OCI-LY7 (cell line): ENCODE data around the gene DHX9. TPM values are rescaled to one million over a fixed set of nuclear protein-coding genes. Genes with fewer than 3 reads are reported as not detected.

ENCODE experiments used
- BruUV-seq: library from RNA; stranded (reverse); fragments of 400-500 nt; replicated peaks from 2 replicates; lab custom pipeline; 2021; lab: Mats Ljungman, UMichigan
- CTCF ChIA-PET: fragments of 300-600 bp; sonication (Branson Sonifier 250); formaldehyde crosslinking; loops from one replicate; lab custom pipeline; 2022; ENCODE audit warnings: antibody characterized with exemption; ENCODE audit not compliant: unreplicated experiment; lab: Charles Lee
- POLR2A ChIA-PET: fragments of 300-600 bp; sonication (Branson Sonifier 250); formaldehyde crosslinking; loops from one replicate; lab custom pipeline; 2022; ENCODE audit warnings: antibody characterized with exemption; lab: Charles Lee
- DNase-seq: peaks from one replicate; pipeline ENCODE4 v3.0.0-alpha.2; 2015; ENCODE audit warnings: low spot score
- H2AFZ ChIP-seq: fragments of 200-600 bp; sonication (generic), shearing (Covaris generic); 2 replicates; pipeline ENCODE4 v1.6.1; 2014; ENCODE audit warnings: mild to moderate bottlenecking, antibody characterized with exemption, low read length, moderate library complexity
- H3K27ac ChIP-seq: fragments of 200-600 bp; sonication (generic); 2 replicates; pipeline ENCODE4 v1.5.1; 2014; ENCODE audit warnings: mixed run types, low read depth, mild to moderate bottlenecking, moderate library complexity, low read length, inconsistent platforms; ENCODE audit not compliant: poor library complexity, severe bottlenecking
- H3K36me3 ChIP-seq: fragments of 200-600 bp; sonication (generic); 2 replicates; pipeline ENCODE4 v1.6.1; 2014; ENCODE audit warnings: mild to moderate bottlenecking, antibody characterized with exemption, low read length, moderate library complexity, mixed read lengths; ENCODE audit not compliant: insufficient read depth
- H3K4me1 ChIP-seq: fragments of 200-600 bp; sonication (generic); 2 replicates; pipeline ENCODE4 v1.5.1; 2014; ENCODE audit warnings: mild to moderate bottlenecking, low read length; ENCODE audit not compliant: insufficient read depth, poor library complexity, severe bottlenecking
- H3K4me2 ChIP-seq: fragments of 200-600 bp; sonication (generic); 2 replicates; pipeline ENCODE4 v1.6.1; 2014; ENCODE audit warnings: mild to moderate bottlenecking, low read length
- H3K4me3 ChIP-seq: fragments of 200-600 bp; sonication (generic); 2 replicates; pipeline ENCODE4 v1.5.1; 2014; ENCODE audit warnings: mild to moderate bottlenecking, low read depth, low read length; ENCODE audit not compliant: poor library complexity, severe bottlenecking
- H3K79me2 ChIP-seq: fragments of 200-600 bp; sonication (generic); 2 replicates; pipeline ENCODE4 v1.6.1; 2016; ENCODE audit warnings: low read depth, mild to moderate bottlenecking, low read length, moderate library complexity, mixed read lengths; ENCODE audit not compliant: insufficient read depth
- H3K9me2 ChIP-seq: fragments of 200-600 bp; sonication (generic); 2 replicates; pipeline ENCODE4 v1.6.1; 2016; ENCODE audit warnings: mild to moderate bottlenecking, low read length, mixed read lengths; ENCODE audit not compliant: insufficient read depth
- H3K9me3 ChIP-seq: fragments of 200-600 bp; sonication (generic); 2 replicates; pipeline ENCODE4 v1.6.1; 2014; ENCODE audit warnings: mild to moderate bottlenecking, mixed run types, low read length, mixed read lengths
- H4K20me1 ChIP-seq: fragments of 200-600 bp; sonication (generic); 2 replicates; pipeline ENCODE4 v1.6.1; 2014; ENCODE audit warnings: mild to moderate bottlenecking, antibody characterized with exemption, low read length, moderate library complexity, mixed read lengths; ENCODE audit not compliant: insufficient read depth
- CTCF ChIP-seq: fragments of 200-600 bp; sonication (generic); conservative IDR thresholded peaks from 2 replicates; pipeline ENCODE4 v1.5.1; 2014; ENCODE audit warnings: mild to moderate bottlenecking, antibody characterized with exemption, low read length, moderate library complexity, mixed read lengths
- EZH2phosphoT487 ChIP-seq: fragments of 200-600 bp; sonication (generic); IDR thresholded peaks from 2 replicates; pipeline ENCODE4 v1.6.1; 2018; ENCODE audit warnings: low read depth, borderline replicate concordance, mild to moderate bottlenecking, mixed run types, antibody characterized with exemption, low read length, moderate library complexity, mixed read lengths
- intact Hi-C: fragments of 100-400 bp; cut with micrococcal nuclease; formaldehyde crosslinking; loops from one replicate; pipeline ENCODE4 v1.10.0; 2022; ENCODE audit not compliant: unreplicated experiment
- total RNA-seq, 2 experiments: library from RNA; depleted of rRNA in 1 of 2; stranded (reverse); fragments of >200 nt in 1 of 2; shearing (Covaris generic) in 1 of 2; gene quantifications; 2 replicates each; pipeline ENCODE4 v1.2.3, GENCODE V29; 2014 to 2022

DHX9 gene
- total RNA-seq, 2 experiments from 2014 or later = 217 to 271 TPM

GRCh38 chr1:182857212-182857611 lies 18.1 kb downstream of the DHX9 start:
- BruUV-seq = no TSS peak
- Histone ChIP-seq H4K20me1 (peaks cover 43% of the 10 kb centered on the region), H3K4me2 (no peak overlapping the region), H3K9me3 (no peaks in the 10 kb centered on the region), H3K36me3 (peaks cover 99% of the 10 kb centered on the region), H3K27ac (no peak overlapping the region), H3K4me3 (no peak overlapping the region), H3K79me2 (peaks cover 55% of the 10 kb centered on the region), H3K4me1 (no peaks in the 10 kb centered on the region), H2AFZ (no peak overlapping the region), H3K9me2 (no peaks in the 10 kb centered on the region)
- intact Hi-C loops = no loop called here
- TF ChIP-seq CTCF (no peak), EZH2phosphoT487 (no peak)
- ChIA-PET CTCF (no interaction called here), POLR2A (interaction anchor here (2.2 kb wide), 1 partner anchor 10 kb away, joined by 6 read pairs; no protein-coding TSS in a partner anchor)
- no peak for DNase-seq

GRCh38 chr1:182860658-182861057 lies 21.5 kb downstream of the DHX9 start:
- Histone ChIP-seq H2AFZ (no peak overlapping the region), H3K9me3 (no peaks in the 10 kb centered on the region), H3K4me2 (no peak overlapping the region), H3K36me3 (peaks cover 99% of the 10 kb centered on the region), H3K27ac (no peak overlapping the region), H3K9me2 (no peaks in the 10 kb centered on the region), H4K20me1 (peaks cover 32% of the 10 kb centered on the region), H3K4me3 (no peak overlapping the region), H3K4me1 (no peaks in the 10 kb centered on the region), H3K79me2 (peaks cover 48% of the 10 kb centered on the region; the same call in 1 of the 2 replicates)
- POLR2A ChIA-PET = no interaction called here
- intact Hi-C loops = loop anchor here (2.0 kb wide), 1 partner anchor 14 kb away; no protein-coding TSS in a partner anchor
- BruUV-seq = no TSS peak
- TF ChIP-seq EZH2phosphoT487 (no peak), CTCF (no peak)
- no peak for DNase-seq
- CTCF ChIA-PET = no interaction called here

GRCh38 chr1:182861994-182862393 lies 22.8 kb downstream of the DHX9 start:
- no TSS peak for BruUV-seq
- no peaks in the 10 kb centered on the region for H3K9me2 ChIP-seq
- intact Hi-C loops = loop anchor here (2.0 kb wide), 1 partner anchor 13 kb away; no protein-coding TSS in a partner anchor
- H3K27ac ChIP-seq = no peak overlapping the region
- ChIA-PET CTCF (no interaction called here), POLR2A (interaction anchor here (0.6 to 1.0 kb wide), 2 partner anchors 9 to 47 kb away, joined by 3 read pairs; no protein-coding TSS in a partner anchor)
- DNase-seq = no peak
- no peak overlapping the region for H3K4me2 ChIP-seq
- TF ChIP-seq CTCF (no peak), EZH2phosphoT487 (no peak)
- H4K20me1 ChIP-seq = peaks cover 26% of the 10 kb centered on the region
- peaks cover 99% of the 10 kb centered on the region for H3K36me3 ChIP-seq
- no peak overlapping the region for H3K4me3 ChIP-seq
- H3K79me2 ChIP-seq = peaks cover 44% of the 10 kb centered on the region; the same call in 1 of the 2 replicates
- H3K4me1 ChIP-seq = no peaks in the 10 kb centered on the region
- H2AFZ ChIP-seq = no peak overlapping the region
- no peaks in the 10 kb centered on the region for H3K9me3 ChIP-seq
